HepG2 (cell line): ENCODE data around the gene RPS14. TPM values are rescaled to one million over a fixed set of nuclear protein-coding genes. Genes with fewer than 3 reads are reported as not detected.

Source experiments
- ASH2L ChIP-seq: fragments of 300-600, 200-600 bp; sonication (generic); IDR thresholded peaks from 2 replicates; pipeline ENCODE4 v1.7.0; 2017; ENCODE audit warnings: low read depth, mild to moderate bottlenecking, moderate library complexity, mixed read lengths, low read length; ENCODE audit not compliant: insufficient read length
- BCL6 ChIP-seq: IDR thresholded peaks from 2 replicates; pipeline ENCODE4 v1.6.1; 2016; ENCODE audit warnings: missing genetic modification reagents, missing compliant biosample characterization
- CBX5 ChIP-seq: sonication (generic); formaldehyde crosslinking; IDR thresholded peaks from 2 replicates; pipeline ENCODE4 v1.4.0; 2020; ENCODE audit warnings: missing genetic modification reagents, borderline replicate concordance
- CENPT ChIP-seq: sonication (generic); formaldehyde crosslinking; IDR thresholded peaks from 2 replicates; pipeline ENCODE4 v1.8.0; 2022; ENCODE audit warnings: low read depth, mild to moderate bottlenecking, moderate library complexity, missing genetic modification reagents
- GABPB1 ChIP-seq: IDR thresholded peaks from 2 replicates; pipeline ENCODE4 v1.6.1; 2016; ENCODE audit warnings: mild to moderate bottlenecking, missing genetic modification reagents, moderate library complexity, missing compliant biosample characterization
- MED13 ChIP-seq: sonication (generic); formaldehyde crosslinking; IDR thresholded peaks from 2 replicates; pipeline ENCODE4 v1.5.0; 2020; ENCODE audit warnings: missing genetic modification reagents
- POGK ChIP-seq: sonication (generic); formaldehyde crosslinking; conservative IDR thresholded peaks from 2 replicates; pipeline ENCODE4 v1.8.0; 2022; ENCODE audit warnings: mild to moderate bottlenecking, moderate library complexity, missing genetic modification reagents
- PRDM10 ChIP-seq: sonication (generic); formaldehyde crosslinking; IDR thresholded peaks from 2 replicates; pipeline ENCODE4 v1.4.0; 2020; ENCODE audit warnings: low read depth, missing genetic modification reagents
- SMARCC2 ChIP-seq: fragments of 450-650 bp; IDR thresholded peaks from 2 replicates; pipeline ENCODE4 v1.6.1; 2017; ENCODE audit warnings: antibody characterized with exemption, mild to moderate bottlenecking
- SP5 ChIP-seq: IDR thresholded peaks from 2 replicates; pipeline ENCODE4 v1.6.1; 2016; ENCODE audit warnings: low read depth, borderline replicate concordance
- STAG1 ChIP-seq: sonication (generic); formaldehyde crosslinking; IDR thresholded peaks from 2 replicates; pipeline ENCODE4 v1.4.0; 2020; ENCODE audit warnings: missing genetic modification reagents
- STAT6 ChIP-seq: sonication (generic); formaldehyde crosslinking; IDR thresholded peaks from 2 replicates; pipeline ENCODE4 v1.4.0; 2020; ENCODE audit warnings: missing genetic modification reagents, mild to moderate bottlenecking, borderline replicate concordance
- ZNF101 ChIP-seq: sonication (generic); formaldehyde crosslinking; IDR thresholded peaks from 2 replicates; pipeline ENCODE4 v1.4.0; 2020; ENCODE audit warnings: mild to moderate bottlenecking, low read depth, missing genetic modification reagents, borderline replicate concordance
- ZNF20 ChIP-seq: sonication (generic); formaldehyde crosslinking; IDR thresholded peaks from 2 replicates; pipeline ENCODE4 v1.4.0; 2020; ENCODE audit warnings: mild to moderate bottlenecking, moderate library complexity, missing genetic modification reagents
- ZNF282 ChIP-seq: fragments of 450-650 bp; IDR thresholded peaks from 2 replicates; pipeline ENCODE4 v1.6.1; 2018; ENCODE audit not compliant: partially characterized antibody
- ZNF441 ChIP-seq: sonication (generic); formaldehyde crosslinking; IDR thresholded peaks from 2 replicates; pipeline ENCODE4 v1.7.0; 2021; ENCODE audit warnings: missing genetic modification reagents, borderline replicate concordance
- ZNF558 ChIP-seq: sonication (generic); formaldehyde crosslinking; IDR thresholded peaks from 2 replicates; pipeline ENCODE4 v1.9.0; 2022; ENCODE audit warnings: mild to moderate bottlenecking, missing genetic modification reagents, borderline replicate concordance
- ZNF724P ChIP-seq: sonication (generic); formaldehyde crosslinking; IDR thresholded peaks from 2 replicates; pipeline ENCODE4 v1.8.0; 2022; ENCODE audit warnings: missing genetic modification reagents, borderline replicate concordance
- ZNF768 ChIP-seq: sonication (generic); formaldehyde crosslinking; IDR thresholded peaks from 2 replicates; pipeline ENCODE4 v1.4.0; 2020; ENCODE audit warnings: missing genetic modification reagents
- ZUFSP ChIP-seq: sonication (generic); formaldehyde crosslinking; IDR thresholded peaks from 2 replicates; pipeline ENCODE4 v1.9.0; 2021; ENCODE audit warnings: missing genetic modification reagents, mild to moderate bottlenecking, borderline replicate concordance
- polyA plus RNA-seq, 8 experiments: library from polyadenylated mRNA; depleted of rRNA in 3 of 8; stranded (reverse) in 7 of 8; unstranded in 1 of 8; fragments of >200 nt; fragmentation: Illumina TruSeq in 4 of 8; extraction: Trizol in 4 of 8; gene quantifications; 2 replicates each; pipeline versions ENCODE4 v1.2.1 to v1.2.3, GENCODE V29; 2011 to 2016; ENCODE audit warnings: low read depth in 4 of 8, missing spikeins in 1 of 8, mixed read lengths in 1 of 8; ENCODE audit not compliant: insufficient read depth in 1 of 8
- total RNA-seq, 5 experiments: library from RNA; depleted of rRNA; stranded (reverse); fragments of >200 nt; fragmentation: Illumina TruSeq; extraction: Trizol; gene quantifications; 2 replicates each; pipeline ENCODE4 v1.2.3, GENCODE V29; 2016; ENCODE audit warnings: low read depth in 1 of 5

RPS14 gene
- total and polyA plus RNA-seq, 2 of the 13 experiments (the other 11 are each of a cell fraction or from before 2014, with no cell fraction given) = 2,116 to 3,295 TPM

- TF ChIP-seq GABPB1 (CRISPR knock-in tag) = peak; percentile 46; the same call in 1 of the 2 replicates
- no peak for TF ChIP-seq STAT6 (CRISPR knock-in tag)
- TF ChIP-seq PRDM10 (CRISPR knock-in tag) = no peak
- no peak for TF ChIP-seq CBX5 (CRISPR knock-in tag)
- no peak for TF ChIP-seq ZUFSP (CRISPR knock-in tag)
- no peak for TF ChIP-seq SMARCC2
- no peak for TF ChIP-seq ZNF282
- TF ChIP-seq ZNF768 (CRISPR knock-in tag) = no peak
- TF ChIP-seq BCL6 (CRISPR knock-in tag) = no peak
- TF ChIP-seq ZNF441 = no peak
- no peak for TF ChIP-seq ZNF724P (CRISPR knock-in tag)
- TF ChIP-seq SP5 (CRISPR knock-in tag) = peak; percentile 62; the same call in 1 of the 2 replicates
- TF ChIP-seq MED13 (CRISPR knock-in tag) = no peak
- no peak for TF ChIP-seq CENPT (CRISPR knock-in tag)
- TF ChIP-seq POGK (CRISPR knock-in tag) = no peak
- TF ChIP-seq STAG1 (CRISPR knock-in tag) = peak; percentile 87
- TF ChIP-seq ZNF101 (CRISPR knock-in tag) = no peak
- no peak for TF ChIP-seq ZNF558 (CRISPR knock-in tag)
- TF ChIP-seq ZNF20 (CRISPR knock-in tag) = no peak
- TF ChIP-seq ASH2L = no peak
These were observed 9.4 kb upstream of the RPS14 start (continued) for GRCh38 chr5:150458802-150459557.
